ENCODE results near the gene RAB25. TPM values are rescaled to one million over a fixed set of nuclear protein-coding genes. Genes with fewer than 3 reads are reported as not detected.

The RAB25 gene
- total RNA-seq, 3 donors from 2014 or later (not counting 1 experiment from before 2014, with no cell fraction given): 0.82 TPM; not detected in 2

- Mint-ChIP-seq H3K4me1 (peaks cover 17 to 40% of the 10 kb centered on the region in 2 donors), H3K9me3 (no peaks in the 10 kb centered on the region), H3K27me3 (ENCODE audit: low read depth in 2 of 2) (peaks cover 0 to 23% of the 10 kb centered on the region in 2 donors), H3K36me3 (no peaks in the 10 kb centered on the region), H3K27ac (peak overlapping the region in 1 of 2 donors; percentile 99), H3K4me3 (no peak overlapping the region)
- Histone ChIP-seq H3K4me1 (ENCODE audit: control insufficient read depth, insufficient read depth, low read length) (peaks cover 33% of the 10 kb centered on the region), H3K4me3 (ENCODE audit: low read length) (no peak overlapping the region), H3K27me3 (ENCODE audit: control insufficient read depth, insufficient read depth, low read length) (peaks cover 16% of the 10 kb centered on the region), H3K27ac (ENCODE audit: low read length) (no peak overlapping the region), H3K9me3 (ENCODE audit: control insufficient read depth, insufficient read depth, low read length) (no peaks in the 10 kb centered on the region), H3K36me3 (ENCODE audit: control insufficient read depth, insufficient read depth, low read length) (no peaks in the 10 kb centered on the region)
- ATAC-seq (no peak), DNase-seq (no peak)
- no peak for TF ChIP-seq CTCF (IDR thresholded peaks at IDR 0.05)
- intact Hi-C loops (cut with micrococcal nuclease): no loop called here
- 83% methylated on average over 2 of the region's 2 CpGs for WGBS (ENCODE audit: insufficient coverage)
These were observed 49.3 kb downstream of the RAB25 start for GRCh38 chr1:156110252-156110651.

DNA sequence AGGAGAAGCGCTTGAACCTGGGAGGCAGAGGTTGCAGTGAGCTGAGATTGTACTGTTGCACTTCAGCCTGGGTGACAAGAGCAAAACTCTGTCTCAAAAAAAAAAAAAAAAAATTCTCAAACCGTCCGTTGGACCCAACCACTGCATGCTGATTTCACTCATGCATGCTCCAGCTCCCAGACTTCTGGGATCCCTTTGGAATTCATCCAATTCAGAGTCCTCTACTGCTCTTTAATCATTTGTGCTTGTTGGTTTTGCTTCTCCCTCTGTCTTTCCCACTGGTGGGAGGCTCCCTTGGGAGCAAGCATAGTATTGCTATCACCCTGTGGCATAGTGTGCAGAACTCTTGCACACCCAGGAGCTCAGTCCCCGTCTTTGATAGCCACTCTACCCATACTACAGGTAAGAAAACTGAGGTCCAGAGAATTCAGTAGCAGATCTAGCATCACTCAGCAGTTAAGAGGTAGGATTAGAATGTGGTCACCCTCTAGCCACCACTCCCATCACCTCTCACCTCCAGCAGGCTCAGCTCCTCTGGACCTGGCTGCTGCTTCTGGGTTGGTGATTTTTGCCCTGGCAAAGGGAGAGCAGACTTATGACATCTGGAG lies 50.5 kb downstream of the RAB25 start:
- Mint-ChIP-seq H3K4me3 (no peak overlapping the region), H3K27me3 (ENCODE audit: low read depth in 2 of 2) (peaks cover 0 to 30% of the 10 kb centered on the region in 2 donors), H3K9me3 (no peaks in the 10 kb centered on the region), H3K36me3 (no peaks in the 10 kb centered on the region), H3K27ac (peak overlapping the region in 1 of 2 donors; percentile 93), H3K4me1 (peaks cover 24 to 43% of the 10 kb centered on the region in 2 donors)
- 97% methylated on average over 4 of the region's 4 CpGs for WGBS (ENCODE audit: insufficient coverage)
- H3K4me3 ChIP-seq (ENCODE audit: low read length): no peak overlapping the region
- H3K27ac ChIP-seq (ENCODE audit: low read length): no peak overlapping the region
- DNase-seq (no peak), ATAC-seq (no peak)
- TF ChIP-seq CTCF (IDR thresholded peaks at IDR 0.05): no peak
- intact Hi-C loops (cut with micrococcal nuclease): no loop called here
- peaks cover 25% of the 10 kb centered on the region for H3K27me3 ChIP-seq (ENCODE audit: control insufficient read depth, insufficient read depth, low read length)
- H3K9me3 ChIP-seq (ENCODE audit: control insufficient read depth, insufficient read depth, low read length): no peaks in the 10 kb centered on the region
- H3K36me3 ChIP-seq (ENCODE audit: control insufficient read depth, insufficient read depth, low read length): no peaks in the 10 kb centered on the region
- H3K4me1 ChIP-seq (ENCODE audit: control insufficient read depth, insufficient read depth, low read length): peaks cover 33% of the 10 kb centered on the region

- TF ChIP-seq CTCF (IDR thresholded peaks at IDR 0.05): no peak
- H3K27me3 Mint-ChIP-seq (ENCODE audit: low read depth in 2 of 2): peaks cover 0 to 32% of the 10 kb centered on the region in 2 donors
- H3K36me3 Mint-ChIP-seq: no peaks in the 10 kb centered on the region
- no peaks in the 10 kb centered on the region for H3K36me3 ChIP-seq (ENCODE audit: control insufficient read depth, insufficient read depth, low read length)
- DNase-seq (no peak), ATAC-seq (no peak)
- H3K4me3 Mint-ChIP-seq: no peak overlapping the region
- H3K27ac Mint-ChIP-seq: peak overlapping the region in 1 of 2 donors; percentile 93
- peaks cover 26% of the 10 kb centered on the region for H3K4me1 ChIP-seq (ENCODE audit: control insufficient read depth, insufficient read depth, low read length)
- no peaks in the 10 kb centered on the region for H3K9me3 ChIP-seq (ENCODE audit: control insufficient read depth, insufficient read depth, low read length)
- no peak overlapping the region for H3K27ac ChIP-seq (ENCODE audit: low read length)
- intact Hi-C loops (cut with micrococcal nuclease): no loop called here
- H3K4me1 Mint-ChIP-seq: peaks cover 20 to 35% of the 10 kb centered on the region in 2 donors
- no peaks in the 10 kb centered on the region for H3K9me3 Mint-ChIP-seq
- H3K27me3 ChIP-seq (ENCODE audit: control insufficient read depth, insufficient read depth, low read length): peaks cover 25% of the 10 kb centered on the region
- 88% methylated on average over 9 of the region's 10 CpGs for WGBS (ENCODE audit: insufficient coverage)
- H3K4me3 ChIP-seq (ENCODE audit: low read length): no peak overlapping the region
These were observed 51.5 kb downstream of the RAB25 start for GRCh38 chr1:156112276-156113137.
